ENCODE results near the gene SLC1A5.

Gene SLC1A5

DNA sequence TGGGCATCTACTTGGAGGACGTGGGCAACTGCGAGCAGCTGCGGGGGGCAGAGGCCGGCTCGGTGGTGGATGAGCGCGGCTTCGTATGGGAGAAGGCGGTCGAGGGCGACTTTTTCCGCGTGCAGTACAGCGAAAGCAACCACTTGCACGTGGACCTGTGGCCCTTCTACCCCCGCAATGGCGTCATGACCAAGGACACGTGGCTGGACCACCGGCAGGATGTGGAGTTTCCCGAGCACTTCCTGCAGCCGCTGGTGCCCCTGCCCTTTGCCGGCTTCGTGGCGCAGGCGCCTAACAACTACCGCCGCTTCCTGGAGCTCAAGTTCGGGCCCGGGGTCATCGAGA is 31.9 kb downstream of the SLC1A5 start:
- TF ChIP-seq, protein P1, sequence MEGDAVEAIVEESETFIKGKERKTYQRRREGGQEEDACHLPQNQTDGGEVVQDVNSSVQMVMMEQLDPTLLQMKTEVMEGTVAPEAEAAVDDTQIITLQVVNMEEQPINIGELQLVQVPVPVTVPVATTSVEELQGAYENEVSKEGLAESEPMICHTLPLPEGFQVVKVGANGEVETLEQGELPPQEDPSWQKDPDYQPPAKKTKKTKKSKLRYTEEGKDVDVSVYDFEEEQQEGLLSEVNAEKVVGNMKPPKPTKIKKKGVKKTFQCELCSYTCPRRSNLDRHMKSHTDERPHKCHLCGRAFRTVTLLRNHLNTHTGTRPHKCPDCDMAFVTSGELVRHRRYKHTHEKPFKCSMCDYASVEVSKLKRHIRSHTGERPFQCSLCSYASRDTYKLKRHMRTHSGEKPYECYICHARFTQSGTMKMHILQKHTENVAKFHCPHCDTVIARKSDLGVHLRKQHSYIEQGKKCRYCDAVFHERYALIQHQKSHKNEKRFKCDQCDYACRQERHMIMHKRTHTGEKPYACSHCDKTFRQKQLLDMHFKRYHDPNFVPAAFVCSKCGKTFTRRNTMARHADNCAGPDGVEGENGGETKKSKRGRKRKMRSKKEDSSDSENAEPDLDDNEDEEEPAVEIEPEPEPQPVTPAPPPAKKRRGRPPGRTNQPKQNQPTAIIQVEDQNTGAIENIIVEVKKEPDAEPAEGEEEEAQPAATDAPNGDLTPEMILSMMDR (IDR thresholded peaks at IDR 0.05; ENCODE audit: control insufficient read depth, extremely low read depth, insufficient read depth), result no peak
- no peak for DNase-seq (ENCODE audit: low read depth)
- H3K4me3 ChIP-seq (ENCODE audit: low read depth, low read length), result no peak overlapping the region

DNA sequence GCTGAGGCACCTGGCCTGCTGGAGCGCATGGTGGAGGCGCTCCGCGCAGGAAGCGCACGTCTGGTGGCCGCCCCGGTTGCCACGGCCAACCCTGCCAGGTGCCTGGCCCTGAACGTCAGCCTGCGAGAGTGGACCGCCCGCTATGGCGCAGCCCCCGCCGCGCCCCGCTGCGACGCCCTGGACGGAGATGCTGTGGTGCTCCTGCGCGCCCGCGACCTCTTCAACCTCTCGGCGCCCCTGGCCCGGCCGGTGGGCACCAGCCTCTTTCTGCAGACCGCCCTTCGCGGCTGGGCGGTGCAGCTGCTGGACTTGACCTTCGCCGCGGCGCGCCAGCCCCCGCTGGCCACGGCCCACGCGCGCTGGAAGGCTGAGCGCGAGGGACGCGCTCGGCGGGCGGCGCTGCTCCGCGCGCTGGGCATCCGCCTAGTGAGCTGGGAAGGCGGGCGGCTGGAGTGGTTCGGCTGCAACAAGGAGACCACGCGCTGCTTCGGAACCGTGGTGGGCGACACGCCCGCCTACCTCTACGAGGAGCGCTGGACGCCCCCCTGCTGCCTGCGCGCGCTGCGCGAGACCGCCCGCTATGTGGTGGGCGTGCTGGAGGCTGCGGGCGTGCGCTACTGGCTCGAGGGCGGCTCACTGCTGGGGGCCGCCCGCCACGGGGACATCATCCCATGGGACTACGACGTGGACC is 32.4 kb downstream of the SLC1A5 start:
- TF ChIP-seq, protein P1 (IDR thresholded peaks at IDR 0.05; ENCODE audit: control insufficient read depth, extremely low read depth, insufficient read depth), result no peak
- no peak overlapping the region for H3K4me3 ChIP-seq (ENCODE audit: low read depth, low read length)
- no peak for DNase-seq (ENCODE audit: low read depth)

DNA sequence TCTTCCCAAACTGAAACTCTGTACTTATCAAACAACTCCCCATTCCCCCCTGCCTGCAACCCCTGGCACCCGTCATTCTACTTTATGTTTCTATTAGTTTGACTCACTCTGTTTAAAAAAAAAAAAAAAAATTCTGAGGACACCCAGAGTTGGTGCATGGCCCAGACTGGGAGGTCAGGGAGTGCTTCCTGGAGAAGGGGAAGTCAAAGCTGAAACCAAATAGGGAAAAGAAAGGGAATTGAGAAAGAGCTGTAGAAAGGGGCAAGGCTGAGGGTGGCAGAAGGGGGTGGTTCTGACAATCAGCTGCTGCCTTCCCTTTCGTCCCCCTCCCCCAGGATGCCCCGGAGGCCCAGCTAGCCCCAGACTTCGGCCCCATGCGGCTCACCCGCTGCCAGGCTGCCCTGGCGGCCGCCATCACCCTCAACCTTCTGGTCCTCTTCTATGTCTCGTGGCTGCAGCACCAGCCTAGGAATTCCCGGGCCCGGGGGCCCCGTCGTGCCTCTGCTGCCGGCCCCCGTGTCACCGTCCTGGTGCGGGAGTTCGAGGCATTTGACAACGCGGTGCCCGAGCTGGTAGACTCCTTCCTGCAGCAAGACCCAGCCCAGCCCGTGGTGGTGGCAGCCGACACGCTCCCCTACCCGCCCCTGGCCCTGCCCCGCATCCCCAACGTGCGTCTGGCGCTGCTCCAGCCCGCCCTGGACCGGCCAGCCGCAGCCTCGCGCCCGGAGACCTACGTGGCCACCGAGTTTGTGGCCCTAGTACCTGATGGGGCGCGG is 33.1 kb downstream of the SLC1A5 start:
- DNase-seq (ENCODE audit: low read depth), result no peak
- no peak overlapping the region for H3K4me3 ChIP-seq (ENCODE audit: low read depth, low read length)
- TF ChIP-seq, protein P1 (IDR thresholded peaks at IDR 0.05; ENCODE audit: control insufficient read depth, extremely low read depth, insufficient read depth), result no peak

DNA sequence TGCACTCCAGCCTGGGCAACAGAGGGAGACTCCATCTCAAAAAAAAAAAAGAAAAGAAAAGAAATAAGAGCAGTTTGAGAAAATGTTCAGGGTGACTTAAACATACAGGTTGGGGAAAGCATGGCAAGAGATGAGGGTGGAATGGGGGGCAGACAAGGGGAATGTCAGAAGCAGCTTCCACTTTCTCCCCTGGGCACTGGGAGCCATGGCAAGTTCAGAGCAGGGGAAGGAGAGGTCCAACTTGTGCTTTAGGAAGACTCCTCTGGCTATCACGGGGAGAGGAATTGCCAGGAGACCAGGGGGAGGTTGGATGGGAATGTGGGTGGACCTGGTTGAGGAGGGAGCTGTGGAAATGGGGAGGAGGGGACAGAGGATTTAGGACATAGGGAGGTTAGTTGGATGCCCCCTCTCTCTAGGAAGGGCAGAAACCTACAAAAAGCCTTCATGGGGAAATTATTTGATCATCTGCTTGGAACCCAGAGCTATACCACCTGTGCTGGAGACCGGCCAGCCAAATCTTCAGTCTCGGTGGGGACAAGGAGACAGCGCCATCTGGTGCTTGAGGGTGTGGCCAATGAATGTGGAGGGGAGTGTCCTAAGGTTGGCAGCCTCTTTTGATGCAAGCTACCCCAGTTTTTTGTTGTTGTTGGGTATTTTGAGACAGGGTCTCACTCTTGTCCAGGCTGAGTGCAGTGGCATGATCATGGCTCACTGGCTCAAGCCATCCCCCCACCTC is 34.8 kb downstream of the SLC1A5 start:
- H3K4me3 ChIP-seq (ENCODE audit: low read depth, low read length), result no peak overlapping the region
- no peak for DNase-seq (ENCODE audit: low read depth)
- TF ChIP-seq, protein P1 (IDR thresholded peaks at IDR 0.05; ENCODE audit: control insufficient read depth, extremely low read depth, insufficient read depth), result peak; percentile 23; the same call in 1 of the 2 replicates

DNA sequence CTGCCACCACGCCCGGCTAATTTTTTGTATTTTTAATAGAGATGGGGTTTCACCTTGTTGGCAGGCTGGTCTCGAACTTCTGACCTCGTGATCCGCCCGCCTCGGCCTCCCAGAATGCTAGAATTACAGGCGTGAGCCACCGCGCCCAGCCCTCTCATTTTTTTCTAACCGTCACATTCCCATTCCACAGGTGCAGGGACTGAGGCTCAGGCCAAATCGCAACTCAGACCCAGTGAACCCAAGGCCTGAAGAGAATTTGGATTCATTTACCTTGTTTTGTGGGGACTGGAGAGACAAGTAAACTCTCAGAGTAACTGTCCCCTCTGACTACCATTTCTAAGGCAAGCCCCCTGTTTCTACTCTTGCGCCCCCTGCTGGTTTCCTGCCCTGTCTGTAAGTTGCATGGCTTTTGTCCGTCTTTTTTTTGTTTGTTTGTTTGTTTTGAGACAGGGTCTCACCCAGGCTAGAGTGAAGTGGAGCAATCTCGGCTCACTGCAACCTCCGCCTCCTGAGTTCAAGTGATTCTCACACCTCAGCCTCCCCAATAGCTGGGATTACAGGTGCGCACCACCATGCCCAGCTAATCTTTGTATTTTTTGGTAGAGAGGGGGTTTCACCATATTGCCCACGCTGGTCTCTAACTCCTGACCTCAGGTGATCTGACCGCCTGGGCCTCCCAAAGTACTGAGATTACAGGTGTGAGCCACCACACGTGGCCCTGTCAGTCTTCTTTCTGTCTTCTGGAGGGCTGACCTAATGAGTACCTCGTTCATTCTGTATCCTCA is 39.9 kb downstream of the SLC1A5 start:
- H3K4me3 ChIP-seq (ENCODE audit: low read depth, low read length), result no peak overlapping the region
- DNase-seq (ENCODE audit: low read depth), result no peak
- TF ChIP-seq, protein P1 (IDR thresholded peaks at IDR 0.05; ENCODE audit: control insufficient read depth, extremely low read depth, insufficient read depth), result peak; percentile 44

DNA sequence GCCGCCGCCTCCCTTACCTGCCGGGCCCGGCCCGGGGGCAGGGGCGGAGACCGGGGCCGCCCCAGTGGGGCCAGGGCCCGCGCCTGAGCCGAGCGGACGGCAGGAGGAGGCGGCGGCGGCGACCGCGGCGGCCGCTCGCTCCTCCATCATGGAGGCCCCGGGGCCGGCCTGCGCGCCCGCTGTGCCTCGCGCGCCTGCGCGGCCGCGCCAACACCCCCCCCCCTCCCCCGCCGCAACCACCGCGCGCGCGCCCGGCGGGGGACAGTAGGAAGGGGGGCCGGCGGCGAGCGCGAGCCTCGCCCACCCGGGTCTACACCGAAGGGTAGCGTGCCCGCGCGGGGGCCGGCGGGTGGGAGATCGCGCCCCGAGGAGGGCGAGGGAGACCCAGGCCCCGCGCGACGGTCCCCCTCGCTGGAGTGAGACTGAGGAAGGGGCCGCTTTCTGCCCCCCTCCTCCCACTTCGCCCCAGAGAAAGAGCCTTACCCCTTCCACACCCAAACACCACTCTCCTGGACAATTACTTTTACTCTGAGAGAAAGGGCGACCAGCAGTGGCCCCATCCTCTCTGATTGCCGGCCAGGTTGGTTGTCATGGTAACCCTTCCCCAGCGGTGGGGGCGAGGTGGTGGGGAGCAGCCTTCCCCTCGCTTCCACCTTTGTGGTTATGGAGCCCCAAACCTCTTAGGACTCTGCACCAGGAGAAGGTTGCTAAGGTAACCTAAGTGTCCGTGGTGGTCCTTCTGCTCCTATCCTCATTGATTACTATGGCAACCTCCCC is 41.9 kb downstream of the SLC1A5 start, which contains the start of gene STRN4:
TSS of gene STRN4 (minus strand) at position 170 of the 777 bp plus-strand sequence. CDS start at position 150, 20 bp downstream.
- peak within 1 kb of the TSS; percentile 81 for H3K4me3 ChIP-seq (ENCODE audit: low read depth, low read length)
- DNase-seq (ENCODE audit: low read depth), result no peak
- TF ChIP-seq, protein P1 (IDR thresholded peaks at IDR 0.05; ENCODE audit: control insufficient read depth, extremely low read depth, insufficient read depth), result no peak

Measured in LNCaP clone FGC (cell line).